HG03439 (cell line): ENCODE data around the gene OTOF.
A peak's percentile ranks its signal among the peaks of the same experiment; 100 is the strongest.

Source experiments
- ATAC-seq: cut with Tn5 transposase; IDR thresholded peaks from one replicate; pipeline ENCODE4 v1.9.1; 2021; ENCODE audit warnings: mild to moderate bottlenecking, moderate library complexity; ENCODE audit not compliant: unreplicated experiment

Gene OTOF

DNA sequence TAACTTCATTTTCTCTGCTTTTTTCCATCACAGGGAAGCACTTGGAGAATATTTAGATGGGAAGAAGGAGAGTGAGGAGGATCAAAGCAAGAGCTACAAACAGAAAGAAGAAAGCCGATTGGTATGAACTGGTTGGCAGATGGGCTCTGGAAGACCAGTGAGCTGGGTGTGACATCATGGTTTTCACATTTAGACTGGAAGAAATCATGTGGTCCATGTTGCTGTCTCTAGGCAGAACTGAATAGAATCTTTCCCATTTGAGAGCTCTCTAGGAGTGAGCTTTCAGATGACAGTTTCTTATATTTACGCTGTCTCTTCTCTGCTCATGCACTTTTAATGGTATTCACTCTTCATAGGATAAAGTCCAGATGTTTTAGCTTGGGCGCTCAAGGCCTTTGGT, 63.6 kb downstream of the OTOF start:
- no peak for ATAC-seq

DNA sequence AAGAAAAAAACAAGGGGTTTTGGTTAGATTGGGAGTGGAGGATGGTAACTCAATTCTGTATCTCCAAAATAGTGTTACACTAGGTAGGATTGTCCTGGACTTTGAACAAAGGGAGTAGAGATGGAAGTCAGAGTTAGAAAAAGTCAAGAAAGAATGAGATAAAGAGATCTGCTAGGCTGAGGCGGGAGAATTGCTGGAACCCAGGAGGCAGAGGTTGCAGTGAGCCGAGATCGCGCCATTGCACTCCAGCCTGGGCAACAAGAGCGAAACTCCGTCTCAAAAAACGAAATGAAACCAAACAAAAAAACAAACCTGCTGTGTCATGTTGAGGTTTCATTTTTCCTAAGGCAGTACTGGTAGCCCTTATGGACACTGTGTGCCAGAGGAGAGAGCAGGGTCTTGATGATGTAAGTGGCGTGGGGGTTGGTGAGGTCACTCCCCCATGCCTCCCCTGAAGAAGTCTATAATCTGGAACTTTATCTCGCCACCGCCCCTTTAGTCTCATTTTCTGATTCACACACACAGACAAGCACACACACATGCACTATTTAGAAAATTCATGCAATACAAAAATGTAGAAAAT, 65.7 kb downstream of the OTOF start:
- ATAC-seq = peak; percentile 76

DNA sequence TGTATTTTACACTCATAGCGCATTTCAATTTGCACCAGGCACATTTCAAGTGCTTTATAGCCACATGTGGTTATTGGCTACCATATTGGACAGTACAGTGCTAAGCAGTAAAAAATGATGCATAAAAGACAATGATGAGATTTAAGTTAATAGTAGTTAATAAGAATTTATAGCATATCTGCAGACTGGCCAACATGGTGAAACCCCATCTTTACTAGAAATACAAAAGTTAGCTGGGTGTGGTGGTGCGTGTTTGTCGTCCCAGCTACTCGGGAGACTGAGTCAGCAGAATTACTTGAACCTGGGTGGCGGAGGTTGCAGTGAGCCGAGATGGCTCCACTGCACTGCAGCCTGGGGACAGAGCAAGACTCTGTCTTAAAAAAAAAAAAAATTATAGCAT, 66.5 kb downstream of the OTOF start:
- ATAC-seq = no peak

DNA sequence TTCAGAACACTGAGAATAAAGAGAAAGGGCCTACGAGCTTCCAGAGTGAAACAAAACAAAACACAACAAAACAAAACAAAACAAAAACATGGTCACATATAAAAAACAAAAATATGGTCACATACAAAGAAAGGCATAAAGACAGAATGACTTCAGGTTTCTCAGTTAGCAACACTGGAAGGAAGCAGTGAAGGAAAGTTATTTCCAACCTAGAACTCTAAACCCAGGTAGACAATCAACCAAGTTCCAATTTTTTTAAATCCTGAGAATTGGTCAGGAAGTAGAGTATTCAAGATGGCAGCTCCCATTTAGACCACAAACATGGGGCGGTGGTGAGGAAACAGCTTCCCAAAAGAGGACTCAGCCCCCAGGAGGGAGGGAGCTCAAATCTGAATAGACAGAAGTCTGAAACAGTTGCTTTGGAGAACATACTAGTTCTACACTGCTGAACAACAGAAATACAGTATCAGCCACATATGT, 67.1 kb downstream of the OTOF start:
- ATAC-seq = no peak

DNA sequence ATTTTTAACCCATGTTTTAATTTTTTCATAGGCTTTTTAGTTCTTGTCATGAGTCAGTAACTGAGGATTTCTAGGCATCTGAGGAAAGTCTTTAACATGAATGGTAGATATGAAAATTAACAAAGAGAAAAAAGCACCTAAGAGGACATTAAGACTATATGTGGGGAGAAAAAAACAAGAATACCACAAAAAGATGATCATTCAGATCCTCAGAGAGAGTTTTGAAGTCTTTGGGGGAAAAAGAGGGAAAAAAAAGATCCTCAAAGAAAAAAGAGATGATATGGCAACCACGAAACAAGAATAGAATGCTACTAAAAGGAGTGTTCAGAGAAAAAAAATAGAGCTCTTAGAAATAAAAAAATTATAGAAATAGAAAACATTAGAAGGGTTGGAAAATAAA, 68.1 kb downstream of the OTOF start:
- ATAC-seq = no peak

DNA sequence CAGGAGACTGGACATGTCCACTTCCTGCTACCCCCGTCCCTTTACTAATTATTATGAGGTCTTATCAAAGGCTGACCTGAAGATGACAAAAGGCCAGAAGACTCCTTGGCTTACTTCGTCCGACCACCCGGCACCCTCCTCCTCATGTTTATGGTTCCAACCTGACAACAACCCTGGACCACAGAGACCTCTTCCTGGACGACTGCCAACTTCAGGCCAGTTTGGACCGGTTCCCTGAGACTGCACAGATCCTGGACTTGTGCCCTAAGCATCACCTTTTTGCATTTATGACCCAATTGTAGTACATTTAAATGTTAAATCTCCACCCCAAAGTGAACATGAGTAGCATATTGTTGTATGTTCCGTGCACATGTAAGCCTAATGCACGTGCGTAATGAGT, 70.4 kb downstream of the OTOF start:
- ATAC-seq = no peak
